ENCODE measurements around the gene SLC16A8.

The SLC16A8 gene

DNA sequence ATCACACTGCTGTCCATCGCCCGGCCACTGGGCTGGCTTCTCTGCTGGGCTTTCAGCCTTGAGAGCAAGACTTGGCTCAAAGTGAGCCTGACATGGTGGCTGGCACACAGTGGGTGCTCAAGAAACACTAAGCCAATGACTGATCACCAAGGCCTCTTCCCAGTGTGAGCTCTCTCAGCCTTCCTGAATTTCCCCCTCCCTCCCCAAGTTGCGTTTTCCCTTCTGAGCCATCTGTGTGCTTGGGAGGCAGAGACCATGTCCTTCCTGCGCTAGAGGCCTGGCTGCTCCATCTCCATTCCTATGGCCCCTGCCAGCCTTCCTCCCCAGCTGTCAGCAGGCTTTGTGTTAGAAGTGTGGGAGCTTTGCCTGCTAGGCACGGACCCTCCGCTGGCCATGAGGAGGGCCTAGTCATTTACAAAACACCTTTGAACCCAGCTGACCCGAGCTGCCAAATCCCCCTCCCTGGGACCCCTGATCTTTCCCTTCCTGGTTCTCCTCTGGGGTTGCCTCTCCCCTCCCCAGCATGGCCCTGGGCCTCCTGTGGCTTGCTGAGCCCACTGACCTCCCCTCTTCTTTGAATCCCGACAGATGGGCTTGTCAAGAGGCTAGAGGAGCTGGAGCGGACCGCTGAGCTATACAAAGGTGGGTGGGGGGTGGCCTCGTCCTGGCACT is 13.6 kb downstream of the SLC16A8 start:
- DNase-seq: no peak

DNA sequence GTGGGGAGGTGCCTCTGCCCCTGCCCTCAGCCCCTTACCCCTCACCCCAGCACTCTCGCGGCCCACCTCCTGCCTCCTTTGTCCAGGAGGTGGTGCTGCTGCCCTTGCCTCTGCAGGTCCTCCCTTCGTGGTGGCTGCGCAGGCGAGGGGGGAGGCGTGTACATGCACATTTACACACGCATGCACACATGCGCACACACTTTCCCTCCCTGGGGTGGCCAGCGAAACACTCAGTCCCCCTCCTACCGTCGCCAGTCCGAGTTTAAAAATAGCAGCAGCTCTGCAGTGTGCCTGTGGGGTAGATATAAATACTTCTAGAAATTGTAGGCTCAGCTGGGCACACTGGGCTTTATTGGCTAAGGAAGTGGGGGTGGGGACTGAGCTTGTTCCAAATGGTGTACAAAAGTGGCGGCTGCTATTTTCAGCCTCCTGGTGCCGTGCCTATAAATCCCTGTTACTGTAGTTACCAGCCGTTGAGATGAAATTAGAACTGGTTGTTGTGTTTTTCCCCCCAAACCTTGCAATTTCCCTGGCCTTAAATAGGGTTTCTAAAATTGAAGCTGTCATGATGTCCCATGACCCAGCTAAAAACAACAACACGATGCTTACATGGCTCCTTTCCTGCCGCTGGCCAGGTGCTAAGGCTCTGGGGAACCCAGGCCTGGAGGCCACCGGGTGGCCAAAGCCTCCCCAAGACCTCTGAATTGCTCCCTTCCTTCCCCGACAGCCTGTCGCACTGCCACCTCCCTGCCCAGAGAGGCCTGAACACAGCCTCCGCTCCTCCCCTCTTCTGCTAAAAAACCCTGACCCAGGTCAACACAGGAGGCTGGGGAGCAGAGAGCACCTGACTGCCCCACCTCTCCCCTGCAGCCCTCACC is 14.4 kb downstream of the SLC16A8 start:
- peak; percentile 83 for DNase-seq

DNA sequence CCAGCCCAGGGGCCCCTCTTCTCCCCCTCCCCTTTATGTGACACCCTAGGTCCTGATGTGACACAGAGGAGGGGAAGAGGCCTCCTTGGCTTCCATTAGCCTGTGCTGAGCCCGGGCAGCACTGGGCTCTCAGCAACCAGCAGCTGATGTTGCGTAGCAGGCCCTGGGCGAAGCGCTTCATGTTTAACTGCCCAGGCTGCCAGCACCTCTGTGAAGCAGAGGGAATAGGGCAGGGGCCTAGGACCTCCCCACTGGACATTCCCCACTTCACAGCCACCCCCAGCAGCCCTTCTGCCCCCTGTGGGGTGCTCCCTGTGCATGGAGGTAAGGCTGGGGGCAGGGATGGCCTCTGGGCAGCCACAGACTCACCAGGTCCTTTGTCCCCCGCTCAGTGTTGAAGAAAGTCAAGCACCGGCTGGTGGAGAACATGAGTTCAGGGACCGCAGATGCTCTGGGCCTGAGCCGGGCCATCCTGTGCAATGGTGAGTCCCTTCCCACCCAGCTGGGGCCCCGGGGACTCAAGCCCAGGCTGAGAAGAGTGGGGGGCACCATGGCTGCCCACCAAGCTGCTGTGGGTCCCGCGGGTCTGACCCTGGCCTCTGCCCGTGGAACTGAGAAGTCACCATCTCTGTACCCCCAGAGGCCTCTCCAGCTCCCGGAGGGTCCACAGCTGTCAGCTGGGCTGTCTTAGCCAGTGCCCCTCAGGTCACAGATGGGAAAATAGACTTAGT is 15.2 kb downstream of the SLC16A8 start:
- DNase-seq: no peak

DNA sequence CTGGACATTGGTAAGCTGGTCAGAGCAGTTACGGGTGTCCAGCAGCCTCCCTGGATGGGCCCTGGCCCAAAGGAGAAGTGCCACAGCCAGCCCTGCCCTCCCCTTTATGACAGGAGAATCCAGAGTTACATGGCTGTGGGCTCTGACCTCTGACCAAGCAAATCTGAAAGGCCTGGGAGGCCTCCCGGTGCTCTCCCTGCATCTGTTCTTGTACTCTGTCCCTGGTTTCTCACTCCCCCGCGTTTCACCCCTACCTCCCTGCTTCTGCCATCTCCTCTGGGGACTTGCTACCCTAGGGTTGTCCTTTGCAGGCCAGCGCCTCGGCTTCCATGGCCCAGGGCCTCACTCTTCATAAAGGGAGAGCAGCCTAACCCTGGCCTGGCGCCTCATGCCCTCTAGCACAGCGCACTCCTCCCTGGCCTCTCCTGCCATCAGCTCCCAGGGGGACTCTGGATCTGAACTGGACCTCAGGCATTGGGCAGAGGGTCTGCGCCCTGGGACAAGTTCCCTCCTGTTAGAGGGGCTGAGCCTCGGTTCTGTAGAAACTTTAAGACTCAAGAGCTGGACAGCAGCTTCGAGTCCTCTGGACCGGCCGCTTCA is 16.1 kb downstream of the SLC16A8 start:
- no peak for DNase-seq

DNA sequence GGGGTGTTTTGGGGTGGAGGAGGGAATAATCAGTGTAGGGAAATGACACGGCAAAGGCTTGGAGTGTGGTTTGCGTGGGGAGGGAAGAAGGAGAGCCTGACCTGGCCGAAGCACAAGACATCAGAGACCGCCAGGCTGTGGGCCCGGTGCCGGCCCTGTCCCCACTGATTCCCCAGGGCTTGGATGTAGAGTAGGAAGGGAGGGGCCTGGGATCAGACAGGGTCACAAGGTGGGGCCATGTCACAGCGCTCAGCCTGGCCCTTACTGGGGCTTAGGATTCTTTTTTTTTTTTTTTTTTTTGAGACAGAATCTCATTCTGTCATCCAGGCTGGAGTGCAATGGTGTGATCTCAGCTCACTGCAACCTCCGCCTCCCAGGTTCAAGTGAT is 17.0 kb downstream of the SLC16A8 start:
- DNase-seq: no peak

DNA sequence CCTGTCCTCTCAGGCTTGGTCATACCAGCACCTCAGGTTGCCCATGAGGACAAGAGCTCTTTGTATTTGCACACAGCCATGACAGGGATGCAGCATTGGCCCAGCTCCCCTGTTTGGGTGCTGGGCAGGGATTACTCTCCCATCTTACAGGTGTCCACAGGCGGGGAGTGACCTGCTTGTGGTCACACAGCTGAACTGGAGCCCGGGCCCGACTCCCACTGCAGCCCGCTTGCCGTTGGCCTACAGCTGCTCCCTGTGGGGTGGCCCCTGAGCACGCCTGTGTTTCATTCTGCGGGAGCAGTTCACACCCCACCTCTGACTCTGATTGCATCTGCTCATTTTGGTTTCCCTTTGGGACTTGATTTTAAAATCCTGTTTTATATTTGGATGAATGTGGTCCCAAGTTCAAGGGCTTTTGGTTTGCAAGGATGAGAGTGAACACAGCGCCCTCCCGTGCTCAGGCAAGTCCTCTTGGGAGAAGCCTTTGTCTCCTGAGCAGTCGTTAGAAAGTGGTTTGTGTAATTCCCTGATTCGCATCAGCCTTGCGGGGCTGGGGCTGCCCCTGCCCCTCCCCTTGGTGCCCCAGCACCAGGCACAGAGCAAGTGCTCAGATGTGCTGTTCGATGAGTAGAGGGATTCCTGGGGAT is 17.5 kb downstream of the SLC16A8 start:
- no peak for DNase-seq

DNA sequence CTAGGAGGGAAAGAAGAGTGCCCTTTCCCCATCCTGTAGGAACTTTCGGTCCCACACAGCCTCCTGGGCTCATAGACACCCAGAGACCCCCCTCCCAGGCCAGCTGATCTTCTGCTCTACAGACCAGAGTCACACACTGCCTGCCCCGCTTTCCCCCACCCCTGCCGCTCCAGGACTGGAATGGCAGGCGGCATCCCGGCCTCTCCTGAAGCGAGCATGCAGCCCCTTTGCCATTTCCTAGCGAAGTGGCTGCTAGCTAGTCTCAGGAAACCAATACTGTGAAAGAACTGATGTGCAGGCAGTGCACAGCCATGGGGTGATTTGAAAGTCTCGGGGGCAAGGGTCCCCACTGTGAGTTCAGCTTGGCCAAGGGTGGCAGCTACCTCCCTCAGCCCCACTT is 18.4 kb downstream of the SLC16A8 start:
- DNase-seq: no peak

DNA sequence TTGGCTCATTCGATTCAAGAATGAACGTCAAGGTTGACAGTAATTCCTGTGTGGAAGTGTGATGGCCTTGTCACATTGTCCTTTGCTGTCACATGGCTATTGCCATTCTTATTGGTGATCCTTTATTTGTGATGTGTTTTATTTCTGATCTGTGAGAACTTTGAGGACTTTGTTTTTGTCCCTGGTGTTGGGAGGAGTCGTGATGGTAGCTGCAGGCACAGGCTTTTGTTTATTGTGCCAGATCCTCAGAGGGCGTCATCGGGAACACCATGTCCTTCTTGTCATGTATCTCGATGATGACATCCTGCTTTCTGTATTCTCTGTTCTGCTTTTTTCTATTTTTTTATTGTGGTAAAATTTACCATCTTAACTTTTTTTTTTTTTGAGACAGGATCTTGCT is 21.2 kb downstream of the SLC16A8 start:
- no peak for DNase-seq

DNA sequence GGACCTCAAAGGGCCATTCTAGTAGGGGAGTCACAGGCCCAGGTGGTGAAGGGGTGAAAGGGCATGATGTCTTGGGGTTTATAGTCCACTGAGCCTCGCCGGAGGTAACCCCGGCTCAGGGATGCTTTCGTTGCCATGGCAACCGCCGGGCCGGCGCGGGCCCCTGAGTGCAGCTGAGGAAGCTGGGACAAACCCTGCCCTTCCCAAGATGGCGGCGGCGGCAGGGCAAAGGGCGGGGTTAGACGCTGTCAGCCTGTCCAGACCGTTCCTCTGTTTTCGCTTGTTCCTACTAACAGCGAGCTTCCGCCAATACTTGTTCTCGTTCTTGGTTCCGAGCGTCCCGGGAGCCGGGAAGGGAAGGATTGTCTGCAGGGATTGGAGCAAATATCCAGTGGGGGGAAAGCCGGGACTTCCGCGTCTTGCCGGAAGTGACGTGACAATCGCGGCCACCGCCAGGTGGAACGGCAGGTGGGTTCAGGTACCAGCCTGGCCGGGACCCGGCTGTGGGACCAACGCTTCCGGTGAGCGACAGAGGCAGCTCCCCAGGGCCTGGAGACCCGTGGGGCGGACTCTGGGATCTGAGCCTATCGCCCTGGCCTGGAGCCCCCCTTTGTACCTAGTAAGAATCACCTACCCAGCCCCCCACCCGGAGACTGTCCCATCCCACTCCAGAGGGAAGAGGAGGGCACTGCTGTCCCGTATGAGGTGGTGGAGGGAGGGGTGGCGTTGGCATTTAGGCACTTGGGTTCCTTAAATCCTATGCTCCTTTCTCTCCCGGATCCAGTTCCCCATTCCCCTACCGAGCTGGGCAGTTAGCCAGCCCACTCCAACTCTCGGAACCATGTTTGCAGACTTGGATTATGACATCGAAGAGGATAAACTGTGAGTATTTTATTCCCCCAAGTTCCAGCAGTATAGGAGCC is 26.8 kb downstream of the SLC16A8 start, which contains the start of gene PICK1:
TSS of gene PICK1 (plus strand) at position 436 of the 923 bp plus-strand sequence. CDS start at position 842, 406 bp downstream.
- peak; percentile 79 for DNase-seq

DNA sequence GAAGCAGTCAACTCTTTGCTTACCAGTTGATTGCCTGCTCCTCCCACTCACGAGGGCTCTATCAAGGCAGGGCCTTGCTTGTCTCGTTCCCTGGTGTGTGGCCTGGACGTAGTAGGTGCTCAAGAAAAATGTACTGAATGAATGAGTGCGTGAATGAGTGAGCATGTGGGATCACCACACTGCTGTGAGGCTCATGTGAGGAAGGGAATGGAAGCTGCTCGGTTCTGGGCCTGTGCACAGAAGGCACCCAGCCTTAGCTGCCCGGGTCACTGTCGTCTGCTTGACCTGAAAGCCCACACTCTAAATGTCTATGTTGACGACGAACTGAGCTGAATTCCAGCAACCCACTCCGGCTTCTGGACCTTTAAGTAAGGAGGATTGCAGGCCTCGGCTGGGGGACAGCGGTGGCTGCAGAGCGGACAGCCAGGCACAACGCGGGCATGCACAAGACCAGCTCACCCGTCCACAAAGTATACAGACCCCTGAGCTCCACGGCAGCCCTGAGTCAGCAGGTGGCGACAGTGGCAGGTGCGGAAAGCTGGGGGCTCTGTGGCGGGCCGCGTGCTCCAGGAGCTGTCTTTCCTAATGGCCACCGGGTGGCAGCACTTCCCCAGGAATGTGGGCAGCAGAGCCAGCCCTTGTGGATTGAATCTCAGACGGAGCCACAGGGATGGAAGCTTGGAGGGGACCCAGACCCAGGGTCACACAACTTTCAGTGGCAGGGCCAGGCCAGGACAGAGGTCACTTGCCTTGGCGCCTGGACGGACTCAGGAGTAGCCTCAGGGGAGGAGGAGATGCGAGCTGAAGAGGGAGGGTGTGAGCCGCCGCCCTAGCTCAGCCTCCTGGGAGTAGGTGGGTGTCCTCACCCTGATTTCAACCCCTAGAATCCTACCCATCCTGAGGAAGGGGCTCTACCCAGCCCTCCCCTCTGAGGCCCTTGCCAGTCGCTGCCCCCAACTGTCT is 31.8 kb downstream of the SLC16A8 start:
- peak; percentile 63 for DNase-seq

DNA sequence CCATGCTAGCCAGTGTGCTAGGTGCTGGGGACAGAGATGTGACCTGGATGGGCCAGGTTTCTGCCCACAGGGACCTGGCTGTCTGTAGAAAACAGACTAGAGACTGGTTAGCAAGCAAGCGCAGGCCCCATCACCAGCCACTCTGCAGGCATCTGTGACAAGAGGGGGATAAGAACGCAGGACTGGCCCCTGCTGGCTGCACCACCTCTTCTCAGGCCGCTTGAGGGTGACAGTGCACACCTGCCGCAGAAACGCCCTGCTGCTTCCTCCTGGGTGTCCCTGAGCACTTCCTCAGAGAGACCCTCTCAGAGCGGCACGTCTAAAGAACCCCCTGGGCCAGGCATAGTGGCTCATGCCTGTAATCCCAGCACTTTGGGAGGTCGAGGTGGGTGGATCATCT is 32.7 kb downstream of the SLC16A8 start:
- no peak for DNase-seq

DNA sequence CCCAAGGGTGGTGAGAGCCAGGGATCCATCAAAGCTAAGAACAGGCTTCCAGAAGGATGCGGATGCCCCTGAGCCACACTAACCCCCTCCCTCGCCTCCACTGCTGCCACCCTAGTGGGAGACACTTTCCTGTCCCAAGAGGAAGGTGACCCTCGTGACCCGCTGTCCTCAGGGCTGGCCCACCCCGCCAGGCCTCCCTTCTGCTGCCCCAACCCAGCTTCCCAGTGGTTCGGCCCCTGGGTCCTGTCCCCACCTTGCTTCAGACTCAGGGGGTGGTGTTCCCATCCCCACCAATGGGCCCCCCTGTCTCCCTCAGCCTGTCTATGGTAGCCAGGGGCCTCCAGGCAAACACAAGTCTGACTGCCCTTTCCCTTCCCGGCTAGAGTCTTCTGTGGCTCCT is 33.3 kb downstream of the SLC16A8 start:
- DNase-seq: no peak

DNA sequence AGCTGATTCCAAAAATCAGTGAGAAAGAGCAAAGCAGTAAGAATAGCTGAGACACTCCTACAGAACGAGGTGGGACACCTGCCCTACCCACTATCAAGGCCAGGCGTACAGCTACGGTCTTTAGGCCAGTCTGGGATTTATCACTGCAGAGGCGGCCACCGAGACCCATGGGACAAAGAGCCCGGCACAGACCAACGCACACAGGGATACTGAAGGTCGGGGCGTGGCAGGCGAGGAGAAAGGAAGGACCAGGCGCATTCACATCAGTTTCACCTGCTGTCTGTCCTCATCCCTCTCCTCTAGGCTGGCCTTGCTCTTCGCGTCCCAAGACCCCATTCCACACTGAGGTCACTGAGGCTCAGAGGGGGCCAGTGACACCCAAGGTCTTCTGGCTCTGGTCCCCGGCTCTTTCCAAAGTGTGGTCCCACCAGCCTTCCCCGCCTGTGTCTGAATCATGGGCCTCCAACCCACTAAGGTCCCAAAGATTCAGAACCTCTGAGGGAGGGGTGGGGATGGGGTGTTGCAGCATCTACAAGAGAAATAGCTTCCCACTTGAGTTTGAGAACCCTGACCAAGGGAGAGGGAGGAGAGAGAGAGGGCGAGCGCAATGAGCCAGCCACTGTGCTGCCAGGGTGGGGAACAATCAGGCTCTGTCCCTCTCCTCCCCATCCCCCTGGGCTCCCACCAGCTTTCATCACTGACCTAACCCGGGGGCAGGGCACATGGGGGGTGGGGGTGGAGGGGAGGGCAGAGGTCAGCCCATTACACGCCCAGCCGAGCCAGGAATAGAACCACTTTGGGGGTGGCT is 34.0 kb downstream of the SLC16A8 start:
- DNase-seq: no peak

DNA sequence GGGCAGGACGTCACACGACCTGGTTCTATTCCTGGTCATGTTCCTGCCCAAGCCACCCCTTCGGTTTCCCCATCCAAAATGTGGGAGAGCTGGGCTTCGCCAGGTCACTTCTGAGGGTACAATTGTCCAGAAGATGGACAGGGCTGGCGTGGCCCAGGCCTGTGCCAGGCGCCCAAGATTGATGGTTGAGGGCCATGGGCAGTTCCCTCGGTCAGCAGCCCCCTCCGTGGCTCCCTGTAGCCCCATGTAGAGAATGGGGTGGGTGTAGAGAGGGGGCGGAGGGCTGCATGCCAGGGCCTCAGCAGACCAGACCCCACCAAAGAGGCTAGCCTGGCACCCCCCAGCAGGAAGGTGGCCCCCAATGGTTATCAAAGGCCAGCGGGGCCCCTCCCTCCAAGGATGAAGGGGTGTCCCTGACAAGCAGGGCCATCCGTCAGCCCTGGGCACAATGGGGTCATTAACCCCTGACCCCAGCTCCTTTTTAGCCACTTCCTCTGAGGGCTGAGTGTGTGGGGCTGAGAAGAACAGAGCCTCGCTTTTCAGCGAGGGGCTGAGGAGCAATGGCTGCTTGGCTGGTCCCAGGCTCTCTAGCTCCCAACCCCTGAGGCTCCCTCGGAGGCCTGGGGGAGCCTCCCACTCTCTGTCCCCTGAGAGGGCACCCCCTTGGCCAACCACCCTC is 37.8 kb downstream of the SLC16A8 start:
- no peak for DNase-seq

DNA sequence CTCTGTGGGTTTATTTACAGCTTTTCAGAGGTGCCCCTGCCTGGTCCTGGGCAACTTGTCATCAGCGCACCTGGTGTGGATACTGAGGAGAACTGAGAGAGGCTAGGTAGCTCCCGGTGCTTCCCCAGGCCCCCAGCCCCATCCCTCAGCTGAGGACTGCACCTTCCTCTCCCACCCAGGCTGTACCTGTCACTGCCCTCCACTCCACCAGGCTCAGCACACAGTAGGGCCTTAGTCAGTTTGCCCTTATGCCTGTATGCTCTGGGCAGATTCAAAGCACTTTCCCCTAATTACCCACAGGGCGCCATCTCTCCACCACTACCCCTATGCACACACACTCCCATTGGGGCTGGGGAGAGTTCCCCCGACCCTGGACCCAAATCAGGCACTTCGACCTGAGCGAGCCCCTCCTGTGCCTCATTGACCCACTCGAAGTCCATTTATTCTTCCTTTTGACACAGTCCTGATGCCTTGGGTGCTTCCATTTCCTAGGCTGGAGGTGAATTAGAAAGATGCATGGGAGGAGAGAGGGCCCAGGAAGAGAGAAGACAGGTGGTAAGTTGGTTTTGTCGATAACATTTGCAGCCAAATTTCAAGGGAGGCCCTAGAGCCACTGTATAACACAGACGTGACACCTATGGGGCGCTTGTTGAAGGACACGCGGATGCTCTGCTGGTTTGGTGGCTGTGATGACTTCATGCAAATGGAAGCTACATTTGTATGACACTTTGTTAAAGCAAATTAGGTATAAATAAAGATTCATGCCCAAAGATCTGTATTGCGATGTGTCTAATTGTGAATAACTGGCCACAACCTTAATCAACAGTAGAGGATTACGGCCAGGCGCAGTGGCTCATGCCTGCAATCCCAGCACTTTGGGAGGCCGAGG is 40.6 kb downstream of the SLC16A8 start:
- DNase-seq: no peak

DNA sequence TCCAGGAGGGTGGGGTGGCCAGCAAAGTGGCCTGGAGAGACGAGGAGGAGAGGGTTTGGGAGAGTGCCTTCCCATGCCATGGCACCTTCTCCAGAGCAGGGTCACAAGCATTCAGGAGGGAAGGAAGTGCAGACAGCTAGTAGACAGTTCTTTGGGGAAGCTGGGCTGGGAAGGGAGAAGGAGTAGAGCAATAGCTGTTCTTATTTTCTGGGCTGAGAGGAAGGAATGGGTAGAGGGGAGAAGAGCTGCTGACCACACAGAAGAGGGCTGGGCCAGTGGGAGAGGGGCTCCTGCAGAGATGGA is 41.5 kb downstream of the SLC16A8 start:
- no peak for DNase-seq

DNA sequence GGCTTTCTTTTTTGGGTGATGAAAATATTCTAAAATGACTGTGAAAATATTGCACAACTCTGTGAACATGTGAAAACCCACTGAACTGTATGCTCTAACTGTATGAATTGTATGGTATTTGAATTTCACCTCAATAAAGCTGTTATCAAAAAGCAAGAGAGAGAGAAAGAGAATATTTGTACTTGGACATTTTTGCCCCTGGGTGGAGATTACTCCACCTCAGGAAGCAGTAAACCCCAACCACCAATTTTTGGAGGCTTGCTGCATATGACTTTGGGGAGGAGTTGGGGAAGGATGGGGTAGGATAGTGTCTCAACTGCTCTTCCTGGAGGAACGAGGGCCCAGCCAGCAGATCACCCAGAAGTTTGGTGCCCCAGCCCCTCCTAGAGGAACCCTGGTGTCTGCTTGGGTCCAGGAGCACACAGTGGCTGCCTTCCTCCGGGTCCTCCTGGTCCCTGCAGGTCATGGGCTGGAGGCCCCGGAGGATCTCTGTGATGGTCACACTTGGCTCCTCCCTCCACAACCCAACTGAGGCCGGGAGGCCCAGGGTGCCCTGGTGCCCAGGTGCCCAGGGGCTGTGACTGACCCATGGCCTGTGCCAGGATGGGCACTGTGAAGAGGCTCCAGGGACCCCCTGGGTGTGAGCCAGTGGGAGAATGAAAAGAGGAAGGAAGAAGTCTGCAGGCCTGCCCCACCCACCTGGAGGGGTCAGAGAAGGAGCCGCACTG is 42.1 kb downstream of the SLC16A8 start:
- DNase-seq: no peak
